Kidney epithelial cell (primary cell): ENCODE data around the gene ENTPD8. TPM values are rescaled to one million over a fixed set of nuclear protein-coding genes. Genes with fewer than 3 reads are reported as not detected.

ENCODE experiments used
- DNase-seq: peaks from one replicate; pipeline ENCODE4 v3.0.0-alpha.2; 2010; ENCODE audit warnings: low read depth
- H3K27me3 ChIP-seq: 2 replicates; pipeline ENCODE4 v1.6.0; 2011; ENCODE audit warnings: low read length; ENCODE audit not compliant: control insufficient read depth, insufficient read depth
- H3K36me3 ChIP-seq: 2 replicates; pipeline ENCODE4 v1.5.1; 2011; ENCODE audit warnings: low read length; ENCODE audit not compliant: control insufficient read depth, insufficient read depth
- H3K4me3 ChIP-seq: 2 replicates; pipeline ENCODE4 v1.5.1; 2011; ENCODE audit warnings: low read depth, mild to moderate bottlenecking, control low read depth, low read length
- CTCF ChIP-seq: IDR thresholded peaks from 2 replicates; pipeline ENCODE4 v1.5.1; 2011; ENCODE audit warnings: mild to moderate bottlenecking, moderate library complexity, low read length, control low read depth, inconsistent platforms; ENCODE audit not compliant: insufficient read depth, poor library complexity, severe bottlenecking
- total RNA-seq: library from RNA; depleted of rRNA; stranded (reverse); fragments of >200 nt; gene quantifications from 2 replicates; pipeline ENCODE4 v1.2.3, GENCODE V29; 2015

ENTPD8 gene
- total RNA-seq, 1 donor from 2014 or later = not detected

- Histone ChIP-seq H3K4me3 (no peak overlapping the region), H3K36me3 (no peaks in the 10 kb centered on the region), H3K27me3 (peaks cover 10% of the 10 kb centered on the region)
- TF ChIP-seq CTCF = no peak
- no peak for DNase-seq
Measured at GRCh38 chr9:137465720-137466388, 24.7 kb upstream of the ENTPD8 start.

GRCh38 chr9:137465000-137465719 lies 24.0 kb upstream of the ENTPD8 start:
- H3K4me3 ChIP-seq = no peak overlapping the region
- no peak for TF ChIP-seq CTCF
- H3K27me3 ChIP-seq = peaks cover 10% of the 10 kb centered on the region
- no peaks in the 10 kb centered on the region for H3K36me3 ChIP-seq
- DNase-seq = no peak

DNA sequence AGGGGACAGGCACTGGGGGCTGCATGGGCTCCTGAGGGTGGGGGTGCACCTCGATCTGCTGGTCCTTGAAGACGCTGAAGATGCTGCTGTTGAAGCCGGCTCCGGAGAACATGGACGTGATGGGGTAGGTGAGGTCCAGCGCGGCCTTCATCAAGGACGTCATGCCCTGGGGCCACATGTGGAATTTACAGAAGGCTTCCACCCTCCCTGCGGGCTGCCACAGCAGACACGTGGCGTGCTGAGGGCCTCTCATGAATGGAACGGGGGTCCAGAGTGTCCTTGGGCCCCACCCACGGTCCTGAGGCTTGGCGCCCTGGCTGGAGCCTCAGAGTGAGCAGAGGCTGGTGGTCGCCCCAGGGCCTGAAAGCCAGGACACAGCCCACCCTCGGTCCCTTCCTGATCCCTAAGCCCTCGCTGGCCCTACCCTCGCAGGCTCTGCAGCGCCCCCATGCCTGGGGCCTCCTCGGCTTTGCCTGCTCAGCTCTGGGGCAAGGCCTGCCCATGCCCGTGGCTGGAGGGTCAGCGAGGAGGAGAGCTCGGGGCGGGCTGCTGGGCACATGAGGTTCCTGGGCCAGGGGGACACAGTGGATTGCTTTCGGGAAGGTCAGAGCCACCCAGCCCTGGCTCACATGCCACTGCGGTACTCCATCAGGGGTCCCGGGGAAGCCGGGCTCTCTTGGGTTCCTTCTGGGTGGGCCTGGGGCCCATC lies 23.3 kb upstream of the ENTPD8 start:
- Histone ChIP-seq H3K36me3 (no peaks in the 10 kb centered on the region), H3K27me3 (peaks cover 10% of the 10 kb centered on the region), H3K4me3 (no peak overlapping the region)
- no peak for DNase-seq
- no peak for TF ChIP-seq CTCF

DNA sequence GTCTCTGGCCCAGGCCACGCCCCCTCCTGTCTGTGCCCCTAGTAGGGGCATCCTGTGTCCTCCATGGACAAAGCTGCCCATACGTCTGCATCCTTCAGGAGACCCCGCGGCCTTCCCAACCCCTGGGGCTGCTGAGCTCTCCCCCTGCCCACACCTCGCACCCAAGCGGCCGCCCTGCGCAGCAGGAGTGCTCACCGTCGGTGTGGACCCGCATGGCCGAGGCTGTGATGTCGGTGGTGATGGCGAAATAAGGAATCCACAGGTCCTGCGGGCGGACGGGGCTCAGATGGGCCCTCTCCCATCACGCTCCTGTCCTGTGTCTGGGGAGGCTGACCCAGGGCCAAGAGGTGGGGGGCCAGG lies 22.8 kb upstream of the ENTPD8 start:
- DNase-seq = no peak
- TF ChIP-seq CTCF = no peak

DNA sequence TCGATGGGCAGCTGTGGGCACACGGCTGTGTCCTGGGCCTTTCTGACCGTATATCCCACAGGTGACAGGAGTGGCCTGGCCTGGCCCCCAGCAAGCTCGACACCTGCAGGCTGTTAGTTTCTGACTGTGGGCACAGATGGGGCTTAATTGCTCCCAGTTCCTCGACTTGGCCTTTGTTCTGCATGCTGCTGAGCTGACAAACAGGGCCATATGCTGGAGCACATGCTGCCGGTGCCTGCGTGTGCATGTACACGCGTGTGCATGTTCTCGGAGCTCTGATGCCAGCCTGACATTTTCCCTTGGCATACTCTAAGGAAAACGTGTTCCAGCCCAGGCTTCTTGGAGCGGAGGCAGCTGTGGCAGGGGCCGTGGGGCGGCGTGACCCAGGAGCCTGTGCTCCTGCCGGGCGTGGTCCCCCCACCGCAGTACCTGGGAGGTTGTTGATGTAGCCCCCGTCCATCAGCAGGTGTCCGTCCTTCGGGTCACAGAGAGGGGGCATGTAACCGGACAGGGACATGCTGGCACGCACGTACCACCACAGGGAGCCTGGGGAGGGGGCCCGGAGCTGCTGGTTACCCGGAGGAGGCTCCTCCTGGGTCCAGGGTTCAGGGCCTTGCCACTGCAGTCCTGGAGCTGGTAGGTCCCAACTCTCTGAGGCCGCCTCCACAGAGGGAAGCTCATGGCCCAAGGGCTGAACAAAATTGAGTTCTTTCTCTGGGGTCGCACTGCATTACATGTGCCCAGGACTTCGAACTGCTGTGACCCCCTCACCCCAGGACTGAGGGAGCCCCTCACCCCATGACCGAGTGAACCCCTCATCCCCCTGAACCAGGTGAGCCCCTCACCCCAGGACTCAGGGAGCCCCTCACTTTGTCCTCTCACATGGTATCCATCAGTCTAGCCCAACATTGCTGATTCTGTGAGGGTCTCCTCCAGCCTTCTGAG lies 22.1 kb upstream of the ENTPD8 start:
- Histone ChIP-seq H3K4me3 (no peak overlapping the region), H3K36me3 (no peaks in the 10 kb centered on the region), H3K27me3 (peaks cover 8% of the 10 kb centered on the region)
- DNase-seq = no peak
- no peak for TF ChIP-seq CTCF

More for the DNA sequence above, 22.8 kb upstream of the ENTPD8 start:
- Histone ChIP-seq H3K4me3 (no peak overlapping the region), H3K36me3 (no peaks in the 10 kb centered on the region), H3K27me3 (peaks cover 10% of the 10 kb centered on the region)
